Trophoblast cell (in vitro differentiated cells and primary cell): Measurements from ENCODE around the gene COL18A1.

Source experiments
- DNase-seq, 2 donors: peaks; one replicate each; pipeline ENCODE4 v3.0.0-alpha.2; 2016
- H2AFZ ChIP-seq: 2 replicates; pipeline ENCODE4 v1.6.1; 2013; ENCODE audit warnings: low read length, moderate library complexity, mild to moderate bottlenecking; ENCODE audit not compliant: insufficient read depth, poor library complexity
- H2AK5ac ChIP-seq: 2 replicates; pipeline ENCODE4 v1.6.1; 2013; ENCODE audit warnings: mild to moderate bottlenecking, low read length
- H2BK120ac ChIP-seq: 2 replicates; pipeline ENCODE4 v1.6.1; 2013; ENCODE audit warnings: low read length, mild to moderate bottlenecking, moderate library complexity; ENCODE audit not compliant: insufficient read depth, poor library complexity
- H2BK12ac ChIP-seq: 2 replicates; pipeline ENCODE4 v1.6.1; 2013; ENCODE audit warnings: mild to moderate bottlenecking, low read length, moderate library complexity
- H2BK5ac ChIP-seq: 2 replicates; pipeline ENCODE4 v1.6.1; 2013; ENCODE audit warnings: low read length, low read depth, moderate library complexity, mild to moderate bottlenecking; ENCODE audit not compliant: poor library complexity
- H3K14ac ChIP-seq: 2 replicates; pipeline ENCODE4 v1.6.1; 2013; ENCODE audit warnings: mild to moderate bottlenecking, low read length
- H3K18ac ChIP-seq: 2 replicates; pipeline ENCODE4 v1.6.1; 2013; ENCODE audit warnings: mild to moderate bottlenecking, low read length
- H3K23ac ChIP-seq: 2 replicates; pipeline ENCODE4 v1.6.1; 2013; ENCODE audit warnings: low read length
- H3K27ac ChIP-seq: 2 replicates; pipeline ENCODE4 v1.5.1; 2013; ENCODE audit warnings: low read depth, mild to moderate bottlenecking, inconsistent platforms, low read length, moderate library complexity
- H3K27me3 ChIP-seq: 2 replicates; pipeline ENCODE4 v1.6.1; 2013; ENCODE audit warnings: inconsistent platforms, mild to moderate bottlenecking, low read length, moderate library complexity; ENCODE audit not compliant: insufficient read depth
- H3K36me3 ChIP-seq, 2 experiments: 1 replicate in 1 of 2; 2 replicates in 1 of 2; pipeline ENCODE4 v1.6.1; 2013; ENCODE audit warnings: low read length in 2 of 2, mild to moderate bottlenecking in 2 of 2, moderate library complexity in 1 of 2; ENCODE audit not compliant: insufficient read depth in 2 of 2, control insufficient read depth in 1 of 2
- H3K4ac ChIP-seq: 2 replicates; pipeline ENCODE4 v1.6.1; 2013; ENCODE audit warnings: low read depth, mild to moderate bottlenecking, low read length, moderate library complexity
- H3K4me1 ChIP-seq, 2 experiments: 1 replicate in 1 of 2; 2 replicates in 1 of 2; pipeline ENCODE4 v1.6.1; 2013; ENCODE audit warnings: low read length in 2 of 2, mild to moderate bottlenecking in 2 of 2, moderate library complexity in 1 of 2; ENCODE audit not compliant: insufficient read depth in 2 of 2, control insufficient read depth in 1 of 2
- H3K4me2 ChIP-seq: 2 replicates; pipeline ENCODE4 v1.6.1; 2013; ENCODE audit warnings: inconsistent platforms, mild to moderate bottlenecking, low read length, moderate library complexity
- H3K4me3 ChIP-seq: 2 replicates; pipeline ENCODE4 v1.5.1; 2013; ENCODE audit warnings: mild to moderate bottlenecking, low read depth, low read length, inconsistent platforms
- H3K79me1 ChIP-seq: one replicate; pipeline ENCODE4 v1.6.1; 2013; ENCODE audit warnings: low read length
- H3K79me2 ChIP-seq: 2 replicates; pipeline ENCODE4 v1.6.1; 2013; ENCODE audit warnings: low read length, mild to moderate bottlenecking; ENCODE audit not compliant: control insufficient read depth, insufficient read depth, poor library complexity
- H3K9ac ChIP-seq: 2 replicates; pipeline ENCODE4 v1.6.1; 2013; ENCODE audit warnings: mild to moderate bottlenecking, low read length
- H3K9me3 ChIP-seq: 2 replicates; pipeline ENCODE4 v1.6.1; 2013; ENCODE audit warnings: low read depth, mild to moderate bottlenecking, control low read depth, inconsistent platforms, low read length; ENCODE audit not compliant: insufficient read depth
- H4K12ac ChIP-seq: 2 replicates; pipeline ENCODE4 v1.6.1; 2013; ENCODE audit warnings: low read depth, mild to moderate bottlenecking, low read length, moderate library complexity
- H4K8ac ChIP-seq: 2 replicates; pipeline ENCODE4 v1.6.1; 2013; ENCODE audit warnings: low read depth, mild to moderate bottlenecking, low read length, moderate library complexity
- H4K91ac ChIP-seq: one replicate; pipeline ENCODE4 v1.6.1; 2013; ENCODE audit warnings: low read depth, mild to moderate bottlenecking, low read length, moderate library complexity
- WGBS: extraction: QIAGEN DNeasy Blood & Tissue Kit; methylation state at CpG from one replicate; pipeline ENCODE4 v1.1.7; 2013; ENCODE audit warnings: missing lambda C conversion rate; ENCODE audit not compliant: insufficient read length, insufficient coverage; ENCODE audit errors: extremely low coverage; 5-methylcytosine and 5-hydroxymethylcytosine counted together

COL18A1 gene

DNA sequence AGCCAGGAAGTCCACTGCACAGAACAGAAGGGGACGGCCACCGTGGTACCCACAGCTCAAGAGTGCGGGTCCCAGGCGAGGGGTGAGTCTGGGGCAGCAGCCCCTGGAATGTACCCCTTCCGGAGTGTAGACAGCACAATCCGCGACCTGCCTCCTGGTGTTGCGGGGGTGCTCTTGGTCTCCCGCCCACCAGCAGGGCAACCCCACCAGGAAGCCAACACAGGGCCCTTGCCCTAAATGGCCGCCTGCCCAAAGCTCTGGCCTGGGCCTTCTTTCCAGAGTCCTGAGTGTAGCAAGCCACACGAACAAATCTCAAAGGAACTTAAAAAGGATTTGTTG lies 138.4 kb downstream of the COL18A1 start:
- no peak overlapping the region for H3K4me3 ChIP-seq
- H3K27ac ChIP-seq, result no peak overlapping the region
- WGBS, result no CpG with 5 or more reads among the region's 11 CpGs
- H3K79me2 ChIP-seq, result peaks cover 2% of the 10 kb centered on the region
- no peaks in the 10 kb centered on the region for H3K9me3 ChIP-seq
- H2AK5ac ChIP-seq, result peak overlapping the region; percentile 59
- peaks cover 2 to 5% of the 10 kb centered on the region in 2 experiments for H3K36me3 ChIP-seq
- H4K12ac ChIP-seq, result peak overlapping the region; percentile 63
- H3K4me1 ChIP-seq, result peaks cover 15 to 28% of the 10 kb centered on the region in 2 experiments
- H3K18ac ChIP-seq, result no peak overlapping the region
- no peak overlapping the region for H3K23ac ChIP-seq
- H2BK120ac ChIP-seq, result peak overlapping the region; percentile 19
- peak overlapping the region; percentile 53 for H4K91ac ChIP-seq
- H3K4ac ChIP-seq, result no peak overlapping the region
- H3K27me3 ChIP-seq, result no peaks in the 10 kb centered on the region
- DNase-seq, result no peak
- no peak overlapping the region for H2BK12ac ChIP-seq
- H3K4me2 ChIP-seq, result no peak overlapping the region
- no peak overlapping the region for H2AFZ ChIP-seq
- H3K14ac ChIP-seq, result peak overlapping the region; percentile 67
- H4K8ac ChIP-seq, result peak overlapping the region; percentile 63
- peak overlapping the region; percentile 1 for H2BK5ac ChIP-seq
- H3K79me1 ChIP-seq, result peaks cover 24% of the 10 kb centered on the region
- no peak overlapping the region for H3K9ac ChIP-seq

DNA sequence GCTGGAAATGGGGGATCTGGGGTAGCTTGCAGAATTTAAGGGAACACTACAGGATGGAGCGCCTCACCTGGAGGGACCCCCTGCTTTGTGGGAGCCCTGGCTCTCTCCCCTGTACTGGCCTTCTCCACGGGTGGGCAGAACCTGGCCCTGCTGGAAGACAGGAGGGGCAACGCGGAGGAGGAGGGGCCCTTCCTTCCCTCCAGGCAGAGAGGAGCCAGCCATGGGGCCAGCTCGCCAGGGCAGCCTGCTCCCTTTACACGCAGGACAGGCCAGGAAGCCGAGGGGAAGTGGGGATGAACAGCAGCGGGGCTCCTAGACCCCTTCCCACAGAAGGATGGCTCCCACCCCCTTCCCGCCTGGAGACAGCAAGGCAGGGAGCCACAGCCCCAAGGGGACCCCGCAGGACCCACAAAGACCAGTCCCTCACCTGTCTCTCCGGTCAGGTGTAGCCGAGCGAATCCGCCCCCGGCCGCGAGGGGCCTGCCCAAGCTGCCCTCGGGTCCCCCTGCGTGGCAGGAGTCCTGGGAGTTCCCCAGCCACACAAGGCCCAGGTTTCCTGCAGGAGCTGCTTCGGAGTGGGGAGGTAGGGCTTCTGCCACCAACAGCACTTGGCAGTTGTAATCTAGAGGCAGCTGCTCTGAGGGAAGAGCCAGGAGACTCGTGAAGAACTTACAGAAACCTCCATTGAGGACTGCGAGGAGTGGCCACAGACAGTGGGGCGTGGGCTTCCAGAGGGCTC lies 138.9 kb downstream of the COL18A1 start:
- Histone ChIP-seq H3K18ac (peak overlapping the region; percentile 5), H3K4me3 (no peak overlapping the region), H3K79me1 (peaks cover 24% of the 10 kb centered on the region), H4K8ac (peak overlapping the region; percentile 59), H3K9me3 (no peaks in the 10 kb centered on the region), H3K14ac (peak overlapping the region; percentile 47), H2BK12ac (peak overlapping the region; percentile 63), H3K36me3 (no peaks in the 10 kb centered on the region), H3K27me3 (no peaks in the 10 kb centered on the region), H3K4ac (no peak overlapping the region), H3K9ac (no peak overlapping the region), H3K4me1 (peaks cover 15 to 28% of the 10 kb centered on the region in 2 experiments), H3K79me2 (peaks cover 2% of the 10 kb centered on the region), H2BK120ac (peak overlapping the region; percentile 19), H2AK5ac (peak overlapping the region; percentile 31), H3K23ac (no peak overlapping the region), H4K12ac (peak overlapping the region; percentile 63), H3K27ac (no peak overlapping the region), H4K91ac (peak overlapping the region; percentile 53), H2BK5ac (peak overlapping the region; percentile 1), H3K4me2 (no peak overlapping the region), H2AFZ (no peak overlapping the region)
- DNase-seq, result no peak
- no CpG with 5 or more reads among the region's 23 CpGs for WGBS

DNA sequence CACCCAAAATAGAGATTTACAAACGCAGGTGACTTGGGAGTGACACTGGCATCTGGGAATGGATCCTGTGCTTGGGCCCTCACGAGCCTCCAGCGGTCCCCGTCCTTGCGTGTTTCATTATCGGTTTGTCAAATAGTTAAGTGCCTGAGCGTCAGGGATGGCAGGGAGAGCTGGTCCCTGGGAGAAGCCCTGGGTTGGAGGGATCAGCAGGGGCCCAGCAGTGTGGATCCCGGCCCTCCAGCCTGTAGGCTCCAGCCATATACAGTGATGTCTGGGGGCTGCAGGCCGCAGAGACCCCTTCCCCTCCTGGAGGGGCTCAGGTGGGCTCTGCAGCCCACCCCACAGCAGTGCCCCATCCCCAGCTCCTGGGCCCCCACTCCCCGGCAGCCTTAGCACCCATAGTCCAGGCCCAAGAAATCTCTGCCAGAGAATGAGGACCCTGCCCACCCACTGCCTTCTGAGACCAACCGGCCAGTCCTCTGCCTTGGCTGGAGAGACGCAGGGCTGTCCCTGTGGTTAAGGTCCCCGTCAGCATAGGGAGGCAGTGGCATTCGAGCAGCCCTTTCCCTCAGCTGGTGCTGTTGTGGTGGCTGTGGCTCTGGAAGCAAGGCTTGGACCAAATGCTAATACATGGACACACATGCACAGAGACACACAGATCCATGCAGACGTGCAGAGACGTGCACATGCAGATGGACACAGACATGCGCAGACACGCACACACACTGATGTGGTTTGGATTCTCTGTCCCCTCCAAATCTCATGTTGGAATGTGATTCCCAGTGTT lies 139.7 kb downstream of the COL18A1 start:
- no peak overlapping the region for H4K12ac ChIP-seq
- no peak overlapping the region for H3K23ac ChIP-seq
- no peaks in the 10 kb centered on the region for H3K36me3 ChIP-seq
- H2BK12ac ChIP-seq, result no peak overlapping the region
- no peak overlapping the region for H3K14ac ChIP-seq
- H3K79me2 ChIP-seq, result peaks cover 2% of the 10 kb centered on the region
- H3K4me1 ChIP-seq, result peaks cover 15 to 28% of the 10 kb centered on the region in 2 experiments
- H3K9me3 ChIP-seq, result no peaks in the 10 kb centered on the region
- H3K79me1 ChIP-seq, result peaks cover 24% of the 10 kb centered on the region
- no peak overlapping the region for H2AFZ ChIP-seq
- H2AK5ac ChIP-seq, result no peak overlapping the region
- no peak for DNase-seq
- peak overlapping the region; percentile 53 for H4K91ac ChIP-seq
- H3K4me2 ChIP-seq, result no peak overlapping the region
- no peak overlapping the region for H3K9ac ChIP-seq
- H3K27me3 ChIP-seq, result no peaks in the 10 kb centered on the region
- no peak overlapping the region for H3K27ac ChIP-seq
- H4K8ac ChIP-seq, result no peak overlapping the region
- H3K4me3 ChIP-seq, result no peak overlapping the region
- no peak overlapping the region for H2BK5ac ChIP-seq
- WGBS, result no CpG with 5 or more reads among the region's 18 CpGs
- H3K18ac ChIP-seq, result no peak overlapping the region
- no peak overlapping the region for H2BK120ac ChIP-seq
- no peak overlapping the region for H3K4ac ChIP-seq

DNA sequence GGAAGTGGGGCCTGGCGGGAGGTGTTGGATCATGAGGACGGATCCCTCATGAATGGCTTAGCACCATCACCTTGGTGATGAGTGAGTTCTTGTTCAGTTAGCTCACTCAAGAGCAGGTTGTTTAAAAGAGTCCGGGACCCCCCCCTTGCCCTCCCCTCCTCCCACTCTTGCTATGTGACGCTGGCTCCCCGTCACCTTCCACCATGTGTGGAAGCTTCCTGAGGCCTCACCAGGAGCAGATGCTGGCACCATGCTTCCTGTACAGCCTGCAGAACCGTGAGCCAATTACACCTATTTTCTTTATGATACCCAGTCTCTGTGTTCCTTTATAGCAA lies 140.2 kb downstream of the COL18A1 start:
- DNase-seq, result no peak
- Histone ChIP-seq H2BK120ac (no peak overlapping the region), H3K27me3 (no peaks in the 10 kb centered on the region), H2BK5ac (no peak overlapping the region), H3K4me2 (no peak overlapping the region), H3K27ac (no peak overlapping the region), H3K4ac (no peak overlapping the region), H3K36me3 (no peaks in the 10 kb centered on the region), H3K4me3 (no peak overlapping the region), H3K9me3 (no peaks in the 10 kb centered on the region), H4K91ac (peak overlapping the region; percentile 84), H3K14ac (no peak overlapping the region), H3K23ac (no peak overlapping the region), H3K18ac (no peak overlapping the region), H4K12ac (no peak overlapping the region), H3K4me1 (peaks cover 15 to 31% of the 10 kb centered on the region in 2 experiments), H2AK5ac (no peak overlapping the region), H4K8ac (no peak overlapping the region), H3K79me1 (peaks cover 28% of the 10 kb centered on the region), H3K79me2 (peaks cover 2% of the 10 kb centered on the region), H3K9ac (no peak overlapping the region), H2AFZ (no peak overlapping the region), H2BK12ac (no peak overlapping the region)
- WGBS, result no CpG with 5 or more reads among the region's 6 CpGs
